GM10266 (cell line): ENCODE measurements around the gene KCNMB2.

Experiments
- DNase-seq: peaks from one replicate; pipeline ENCODE4 v3.0.0; 2012; ENCODE audit errors: extremely low spot score
- TF ChIP-seq, protein P1 (sequence below): IDR thresholded peaks from 2 replicates; pipeline ENCODE4 v1.5.1; 2012; ENCODE audit warnings: mild to moderate bottlenecking, low read depth; ENCODE audit not compliant: control insufficient read depth, insufficient read depth; ENCODE audit errors: missing control alignments

The KCNMB2 gene

DNA sequence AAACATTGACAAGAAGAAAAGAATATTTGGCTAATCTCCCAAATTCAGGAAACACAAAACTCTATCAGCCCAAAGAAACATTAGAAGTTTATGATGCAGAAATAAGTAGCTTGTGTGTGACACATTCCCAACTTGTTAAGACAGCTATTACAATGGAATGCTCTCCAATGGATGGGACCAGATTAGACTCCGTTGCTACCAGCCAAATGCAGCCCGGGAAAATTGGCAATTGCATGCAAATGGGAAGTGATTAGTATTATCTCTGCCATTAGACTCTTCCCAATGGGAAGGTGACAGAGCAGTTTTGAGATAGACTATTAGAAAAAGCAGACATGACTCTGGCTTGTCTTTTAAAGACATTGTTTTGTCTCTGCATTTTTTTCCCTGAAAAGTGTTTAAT, 37.4 kb upstream of the KCNMB2 start:
- TF ChIP-seq, protein P1, sequence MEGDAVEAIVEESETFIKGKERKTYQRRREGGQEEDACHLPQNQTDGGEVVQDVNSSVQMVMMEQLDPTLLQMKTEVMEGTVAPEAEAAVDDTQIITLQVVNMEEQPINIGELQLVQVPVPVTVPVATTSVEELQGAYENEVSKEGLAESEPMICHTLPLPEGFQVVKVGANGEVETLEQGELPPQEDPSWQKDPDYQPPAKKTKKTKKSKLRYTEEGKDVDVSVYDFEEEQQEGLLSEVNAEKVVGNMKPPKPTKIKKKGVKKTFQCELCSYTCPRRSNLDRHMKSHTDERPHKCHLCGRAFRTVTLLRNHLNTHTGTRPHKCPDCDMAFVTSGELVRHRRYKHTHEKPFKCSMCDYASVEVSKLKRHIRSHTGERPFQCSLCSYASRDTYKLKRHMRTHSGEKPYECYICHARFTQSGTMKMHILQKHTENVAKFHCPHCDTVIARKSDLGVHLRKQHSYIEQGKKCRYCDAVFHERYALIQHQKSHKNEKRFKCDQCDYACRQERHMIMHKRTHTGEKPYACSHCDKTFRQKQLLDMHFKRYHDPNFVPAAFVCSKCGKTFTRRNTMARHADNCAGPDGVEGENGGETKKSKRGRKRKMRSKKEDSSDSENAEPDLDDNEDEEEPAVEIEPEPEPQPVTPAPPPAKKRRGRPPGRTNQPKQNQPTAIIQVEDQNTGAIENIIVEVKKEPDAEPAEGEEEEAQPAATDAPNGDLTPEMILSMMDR: no peak
- DNase-seq: no peak

DNA sequence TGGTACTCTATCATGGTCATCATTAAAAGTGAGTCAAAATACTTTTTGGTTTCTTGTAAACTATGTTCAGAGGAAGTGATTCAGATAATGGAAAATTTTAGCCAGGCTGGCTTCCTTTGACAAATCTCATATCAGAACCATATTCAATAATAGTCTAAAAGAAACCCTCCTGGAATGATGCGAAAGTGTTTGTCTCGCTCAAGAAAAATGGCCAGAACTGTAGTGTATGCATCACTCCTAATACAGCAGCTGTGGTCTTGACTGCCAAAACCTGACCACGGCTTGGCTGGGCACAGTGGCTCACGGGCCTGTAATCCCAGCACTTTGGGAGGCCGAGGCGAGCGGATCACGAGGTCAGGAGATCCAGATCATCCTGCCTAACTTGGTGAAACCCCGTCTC, 35.6 kb upstream of the KCNMB2 start:
- TF ChIP-seq, protein P1: no peak
- DNase-seq: no peak

DNA sequence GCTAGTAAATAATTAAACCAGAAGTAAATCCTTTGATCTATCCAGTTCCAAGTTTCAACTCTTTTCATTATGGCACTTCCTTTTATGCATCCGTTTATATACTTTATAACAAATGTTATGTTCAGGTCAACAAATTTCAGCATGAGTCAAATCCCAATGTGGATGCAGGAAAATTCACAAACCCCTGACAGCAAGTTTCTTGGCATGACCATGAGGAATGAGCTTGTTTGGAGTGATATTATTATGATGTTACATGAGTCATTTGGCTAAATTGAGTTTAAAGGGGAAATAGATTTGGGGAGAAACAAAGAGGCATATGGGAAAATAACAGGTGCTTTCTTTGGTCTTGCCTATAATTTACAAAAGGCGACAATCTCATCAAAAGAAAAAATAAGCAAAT, 32.1 kb upstream of the KCNMB2 start:
- no peak for DNase-seq
- TF ChIP-seq, protein P1: no peak

DNA sequence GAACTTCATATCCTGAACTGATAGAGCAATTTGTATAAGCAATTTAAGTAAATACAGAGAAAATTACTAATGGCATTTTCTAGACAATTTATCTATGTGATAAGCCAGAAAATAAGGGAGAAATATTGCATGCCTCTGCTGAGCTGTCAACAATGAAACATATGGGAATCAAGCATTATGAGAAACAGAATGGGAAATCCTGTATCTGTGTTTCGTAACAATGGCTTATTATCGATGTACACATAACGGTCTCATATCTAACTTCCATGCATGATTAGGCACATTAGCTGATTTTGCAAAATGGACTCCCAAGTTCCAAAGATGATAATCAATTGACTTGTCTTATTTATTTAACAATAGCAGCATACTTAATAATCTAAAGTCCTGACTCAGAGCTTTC, 30.4 kb upstream of the KCNMB2 start:
- TF ChIP-seq, protein P1: no peak
- DNase-seq: no peak

DNA sequence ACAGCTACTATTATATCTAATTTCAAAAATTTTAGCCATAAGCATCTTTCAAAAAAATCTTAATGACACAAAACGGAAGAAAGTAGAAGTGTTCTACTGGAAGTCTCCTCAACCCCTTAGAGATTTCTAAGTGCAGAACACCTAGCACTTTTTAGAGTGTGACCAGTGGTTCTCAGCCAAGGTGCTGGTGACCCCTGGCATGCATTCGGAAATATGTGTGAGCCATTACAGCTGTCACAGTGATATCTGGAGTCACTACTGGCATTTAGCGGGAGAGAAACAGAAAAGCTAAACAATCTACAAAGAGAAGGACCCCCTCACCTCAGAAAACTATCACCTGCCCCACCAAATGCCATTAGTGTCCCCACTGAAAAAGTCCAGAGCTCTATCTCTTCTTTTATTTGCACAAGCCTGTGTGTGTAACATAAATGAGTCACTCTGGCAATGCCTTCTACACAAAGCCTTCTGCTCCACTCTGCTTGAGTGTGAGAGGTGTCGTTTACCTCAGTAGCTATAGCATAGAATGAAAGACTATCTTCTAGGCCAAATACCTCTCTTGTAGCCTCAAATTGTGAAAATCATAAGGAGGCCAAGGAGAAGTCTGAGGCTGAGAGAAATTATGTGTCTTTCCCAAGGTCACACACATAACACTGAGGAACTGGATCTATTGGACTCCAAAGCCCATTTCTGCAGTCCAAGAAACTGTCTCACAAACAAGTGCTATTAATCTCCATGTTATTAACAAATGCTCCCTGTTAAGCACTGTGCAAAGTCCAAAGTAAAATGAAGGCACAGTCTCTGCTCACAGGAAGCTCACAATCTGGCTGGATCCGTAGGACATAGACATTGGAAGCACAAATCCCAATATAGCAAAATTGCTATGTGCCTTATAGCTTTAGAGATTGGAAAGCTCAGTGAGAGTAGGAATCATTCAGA, 28.5 kb upstream of the KCNMB2 start:
- no peak for DNase-seq

DNA sequence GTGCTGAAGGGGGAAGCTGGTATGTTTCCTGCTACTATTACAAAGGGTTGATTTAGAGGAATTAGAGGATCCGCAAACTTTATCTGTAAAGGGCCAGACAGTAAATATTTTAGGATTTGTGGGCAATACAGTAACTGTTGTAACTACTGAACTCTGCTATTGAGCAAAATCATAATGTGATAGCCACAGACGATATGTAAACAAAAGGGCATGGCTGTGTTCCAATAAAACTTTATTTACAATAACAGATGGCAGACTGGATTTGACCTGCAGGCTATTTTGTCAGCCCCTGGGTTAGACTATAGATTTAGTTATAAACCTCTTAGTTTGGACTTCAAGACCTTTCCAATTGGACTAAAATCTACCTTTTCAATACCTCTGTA, 27.8 kb upstream of the KCNMB2 start:
- no peak for DNase-seq
- TF ChIP-seq, protein P1: no peak

More for the DNA sequence above, 28.5 kb upstream of the KCNMB2 start:
- TF ChIP-seq, protein P1: no peak

DNA sequence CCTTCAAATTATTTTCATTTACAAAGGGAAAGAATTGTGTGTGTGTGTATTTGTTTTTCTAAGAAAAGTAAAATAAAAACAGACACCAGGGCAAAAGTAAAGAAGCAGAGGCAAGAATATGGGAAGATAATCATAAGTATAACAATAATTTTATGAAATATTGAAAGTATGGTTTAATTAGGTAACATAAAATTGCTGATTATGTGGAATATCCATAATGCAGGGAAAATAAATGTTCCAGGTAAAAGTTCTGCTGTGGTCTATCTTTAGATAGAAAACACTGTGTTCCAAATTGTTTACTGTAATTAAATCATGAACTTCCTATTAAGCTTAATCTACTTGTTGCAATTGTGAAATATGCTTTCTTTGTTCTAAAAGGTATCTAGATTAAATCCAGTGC, 25.7 kb upstream of the KCNMB2 start:
- TF ChIP-seq, protein P1: no peak
- no peak for DNase-seq
